ENCODE results near the gene GRAMD2B.
"Not testable (repeated sequence)": the region's sequence is repeated elsewhere in the genome, so short reads cannot be mapped to it uniquely, and the experiment has no call there.

The GRAMD2B gene

DNA sequence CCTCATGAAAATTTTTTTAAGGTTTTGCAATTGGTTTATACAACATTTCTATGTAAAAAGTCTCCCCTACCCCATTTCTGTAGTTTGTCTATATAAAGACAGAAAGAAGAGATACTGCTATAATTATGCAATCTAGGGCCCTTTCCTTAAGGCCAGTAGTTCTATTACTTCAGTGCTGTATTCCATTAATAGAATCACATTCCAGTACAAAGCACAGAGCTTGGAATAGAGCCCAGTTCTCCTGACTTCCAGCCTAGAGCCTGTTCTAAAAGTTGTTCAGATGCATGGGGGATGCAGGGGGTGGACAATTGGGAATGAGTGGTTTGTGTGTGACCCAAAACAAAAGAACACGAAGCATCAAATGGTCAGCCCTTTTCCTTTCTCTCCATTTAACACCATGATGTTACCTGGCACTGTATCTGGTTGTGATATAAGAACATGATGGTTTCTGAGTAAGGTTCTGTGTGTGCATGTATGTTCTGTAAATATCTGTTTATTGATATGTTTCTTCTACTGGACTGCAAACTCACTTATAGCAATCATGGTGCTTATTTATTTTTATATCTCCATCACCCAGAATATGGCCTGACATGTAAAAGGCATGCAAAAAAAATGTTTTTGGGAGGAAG, 8.2 kb upstream of the GRAMD2B start:
- DNase-seq: no peak

DNA sequence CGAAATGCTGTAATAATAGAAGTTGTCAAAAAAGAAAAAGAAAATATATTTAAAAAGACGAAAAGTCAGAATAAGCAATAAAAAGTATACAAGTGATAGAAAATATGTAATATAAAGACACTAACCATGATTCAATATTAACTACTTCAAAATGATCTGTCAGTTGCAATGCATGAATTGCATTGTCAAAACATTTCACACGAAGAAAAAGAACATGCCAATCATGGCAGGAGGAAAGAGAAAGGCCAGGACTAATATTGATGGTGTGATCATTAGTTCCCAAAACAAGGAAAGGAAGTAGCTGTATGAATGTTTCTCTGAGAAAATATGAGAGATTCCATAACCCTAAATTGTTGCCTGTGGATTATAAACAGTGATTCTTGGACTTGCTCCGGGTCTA, 7.4 kb upstream of the GRAMD2B start:
- DNase-seq: no peak

- no peak for DNase-seq
Observed at GRCh38 chr5:126416266-126416925, 6.8 kb upstream of the GRAMD2B start.

DNA sequence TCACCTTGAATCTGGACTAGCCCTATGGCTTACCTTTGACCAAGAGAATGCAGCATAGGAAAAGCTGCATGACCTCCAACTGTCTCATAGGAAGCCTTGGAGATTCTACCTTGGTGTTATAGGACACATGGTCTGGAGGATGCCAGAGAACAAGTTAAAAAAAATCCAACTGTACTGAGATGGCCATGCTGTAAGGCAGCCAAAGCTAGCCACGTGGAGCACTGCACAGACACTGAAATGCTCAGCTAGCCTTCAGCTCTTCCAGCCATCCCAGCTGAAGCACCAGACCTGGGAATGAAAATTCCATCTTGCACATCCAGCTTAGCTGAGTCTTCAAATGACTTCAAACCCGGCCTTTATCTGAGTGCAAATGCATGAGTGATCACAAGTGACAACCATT, 6.0 kb upstream of the GRAMD2B start:
- no peak for DNase-seq

DNA sequence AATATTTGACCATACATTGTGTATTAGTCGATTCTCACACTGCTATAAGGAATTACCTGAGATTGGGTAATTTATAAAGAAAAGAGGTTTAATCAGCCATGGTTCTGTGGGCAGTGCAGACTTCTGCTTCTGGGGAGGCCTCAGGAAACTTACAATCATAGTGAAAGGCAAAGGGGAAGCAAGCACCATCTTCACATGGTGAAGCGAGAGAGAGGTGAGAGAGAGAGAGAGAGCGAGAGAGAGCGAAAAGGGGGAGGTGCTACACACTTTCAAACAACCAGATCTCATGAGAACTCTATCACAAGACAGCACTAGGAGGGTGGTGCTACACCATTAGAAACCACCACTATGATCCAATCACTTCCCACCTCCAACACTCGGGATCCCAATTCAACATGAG, 4.1 kb upstream of the GRAMD2B start:
- peak in 1 of 5 experiments; percentile 47 for DNase-seq

GRCh38 chr5:126428421-126428820, 5.2 kb downstream of the GRAMD2B start:
- DNase-seq: no peak

- no peak for DNase-seq
Observed at GRCh38 chr5:126430631-126431030, 7.4 kb downstream of the GRAMD2B start.

DNA sequence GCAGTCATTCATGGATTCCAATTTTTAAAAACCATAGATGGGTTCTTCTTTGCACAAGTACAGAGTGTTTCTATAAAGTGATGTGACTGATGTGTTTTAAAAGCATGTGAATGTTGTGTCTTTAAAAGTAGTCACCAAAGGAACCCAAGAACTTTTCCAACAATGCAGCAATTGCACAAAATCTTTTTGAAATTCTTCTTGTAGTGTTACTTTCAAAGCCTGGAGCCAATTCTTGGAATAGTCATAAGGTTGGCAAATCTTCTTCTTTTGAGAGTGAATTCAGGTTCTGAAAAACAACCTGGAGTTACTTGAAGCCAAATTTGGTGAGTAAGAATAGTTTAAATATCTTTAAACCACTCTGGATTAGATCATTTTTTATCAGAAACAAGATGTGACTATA, 10.5 kb downstream of the GRAMD2B start:
- DNase-seq: no peak

DNA sequence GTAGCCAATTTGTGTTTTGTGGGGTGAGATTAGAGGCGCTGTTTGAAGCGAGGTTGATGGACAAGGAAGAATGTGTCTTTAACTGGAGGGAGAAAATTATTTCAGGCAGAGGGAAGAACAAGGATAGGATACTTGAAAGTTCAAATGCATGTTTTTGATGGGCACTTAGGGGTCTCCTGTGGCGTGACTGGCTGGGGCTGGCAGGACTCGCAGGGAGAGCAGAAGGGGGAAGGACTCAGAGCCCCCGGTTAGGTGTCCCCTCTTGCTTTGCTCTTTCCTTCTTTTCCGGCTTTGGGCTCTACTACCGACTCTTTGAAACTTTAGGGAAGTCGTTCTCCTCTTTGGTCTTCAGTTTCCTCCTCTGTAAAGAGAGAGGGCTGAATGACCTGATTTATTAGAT, 12.1 kb downstream of the GRAMD2B start:
- DNase-seq: no peak

DNA sequence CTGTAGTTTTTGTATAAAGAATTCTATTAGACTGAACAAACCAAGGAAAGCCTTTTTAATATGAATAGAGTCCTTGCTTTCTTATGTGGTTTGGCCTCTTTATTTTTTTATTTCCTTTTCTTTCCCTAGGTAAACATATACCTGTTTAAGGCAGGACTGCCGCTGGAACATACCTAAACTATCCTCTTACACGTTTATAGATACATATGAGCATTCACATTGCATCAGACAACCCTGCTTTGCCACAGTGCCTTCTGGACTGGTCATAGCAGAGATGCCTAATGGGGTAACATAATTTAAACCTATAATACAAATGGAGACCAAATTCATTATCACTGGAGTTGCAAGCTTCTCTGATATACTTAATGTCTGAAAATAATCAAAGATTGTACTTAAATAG, 12.5 kb downstream of the GRAMD2B start:
- no peak for DNase-seq

- DNase-seq: no peak
Observed at GRCh38 chr5:126437721-126438120, 14.5 kb downstream of the GRAMD2B start.

- DNase-seq: peak in 1 of 5 experiments; percentile 47
Observed at GRCh38 chr5:126438267-126438666, 15.1 kb downstream of the GRAMD2B start.

DNA sequence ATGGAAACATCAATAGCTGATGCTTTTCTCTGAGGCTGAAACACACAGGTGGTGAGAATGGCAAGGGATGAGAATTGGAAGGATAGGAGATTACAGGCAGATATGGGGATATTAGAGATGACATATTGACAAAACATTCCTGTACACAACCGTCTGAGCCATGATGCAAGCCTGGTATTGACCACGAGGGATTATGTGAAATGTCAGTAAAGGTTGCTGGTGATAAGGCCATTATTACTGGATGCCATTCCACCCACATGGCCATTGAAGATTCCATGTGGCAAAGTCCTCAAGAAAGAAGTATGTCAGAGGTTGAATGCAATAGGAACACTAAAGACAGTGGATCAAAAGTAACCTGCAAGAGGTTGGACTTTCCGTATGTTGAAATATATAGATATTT, 15.7 kb downstream of the GRAMD2B start:
- DNase-seq: no peak

- DNase-seq: not testable (repeated sequence)
Observed at GRCh38 chr5:126439724-126440123, 16.5 kb downstream of the GRAMD2B start.

GRCh38 chr5:126441230-126441629, 18.0 kb downstream of the GRAMD2B start:
- no peak for DNase-seq

DNA sequence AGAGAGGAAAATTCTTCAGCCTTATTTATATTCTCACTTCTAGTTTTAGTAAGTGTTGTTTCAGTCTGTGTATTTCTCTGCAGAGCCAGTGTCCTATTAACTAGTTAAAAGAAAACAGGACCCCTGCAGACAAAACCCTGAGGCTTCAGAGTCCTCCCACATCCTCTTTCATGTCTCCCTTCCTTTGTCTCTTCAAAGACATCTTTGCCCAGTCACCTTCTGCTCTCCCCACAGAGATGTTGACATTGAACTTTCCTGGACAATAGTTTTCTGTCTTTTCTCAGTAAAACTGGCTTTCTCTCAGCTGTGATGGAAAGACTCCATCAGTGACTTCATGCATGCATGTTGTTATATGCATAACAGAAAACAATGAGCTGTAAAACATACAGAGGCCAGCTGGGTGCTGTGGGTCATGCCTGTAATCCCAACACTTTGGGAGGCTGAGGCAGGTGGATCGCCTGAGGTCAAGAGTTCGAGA, 20.2 kb downstream of the GRAMD2B start:
- no peak for DNase-seq

GRCh38 chr5:126444137-126444536, 20.9 kb downstream of the GRAMD2B start:
- DNase-seq: no peak

DNA sequence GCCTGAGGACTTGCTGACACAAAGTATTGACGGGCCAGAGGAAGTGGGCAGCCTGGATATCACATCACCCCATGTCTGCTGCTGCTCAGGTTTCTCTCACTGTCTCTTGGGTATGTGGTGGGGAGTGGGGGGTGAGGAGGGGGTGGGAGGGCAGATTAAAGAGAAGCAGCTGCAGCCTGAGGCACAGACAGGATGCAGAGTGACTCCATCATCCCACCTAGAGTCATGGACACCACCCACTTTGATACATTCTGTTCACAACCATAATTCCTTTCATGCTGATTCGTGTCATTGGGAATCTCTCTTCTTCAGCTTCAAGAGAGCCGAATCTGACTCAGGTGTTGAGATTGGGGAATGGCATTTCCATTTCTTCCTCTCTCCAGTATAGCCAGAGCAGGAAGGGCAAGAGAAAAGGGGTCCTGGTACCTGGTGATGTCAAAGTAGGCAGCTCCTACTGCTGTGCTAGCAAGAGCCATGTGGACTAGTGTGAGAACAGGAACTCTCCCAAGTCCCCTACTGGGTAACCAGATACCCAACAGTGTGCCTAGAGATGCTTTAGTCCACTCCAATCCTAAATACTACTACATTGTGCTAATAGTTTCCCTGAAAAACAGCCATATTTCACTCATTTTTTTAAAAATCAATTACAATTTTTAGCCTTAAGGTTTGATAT, 22.4 kb downstream of the GRAMD2B start:
- peak in 1 of 5 experiments; percentile 66 for DNase-seq

DNA sequence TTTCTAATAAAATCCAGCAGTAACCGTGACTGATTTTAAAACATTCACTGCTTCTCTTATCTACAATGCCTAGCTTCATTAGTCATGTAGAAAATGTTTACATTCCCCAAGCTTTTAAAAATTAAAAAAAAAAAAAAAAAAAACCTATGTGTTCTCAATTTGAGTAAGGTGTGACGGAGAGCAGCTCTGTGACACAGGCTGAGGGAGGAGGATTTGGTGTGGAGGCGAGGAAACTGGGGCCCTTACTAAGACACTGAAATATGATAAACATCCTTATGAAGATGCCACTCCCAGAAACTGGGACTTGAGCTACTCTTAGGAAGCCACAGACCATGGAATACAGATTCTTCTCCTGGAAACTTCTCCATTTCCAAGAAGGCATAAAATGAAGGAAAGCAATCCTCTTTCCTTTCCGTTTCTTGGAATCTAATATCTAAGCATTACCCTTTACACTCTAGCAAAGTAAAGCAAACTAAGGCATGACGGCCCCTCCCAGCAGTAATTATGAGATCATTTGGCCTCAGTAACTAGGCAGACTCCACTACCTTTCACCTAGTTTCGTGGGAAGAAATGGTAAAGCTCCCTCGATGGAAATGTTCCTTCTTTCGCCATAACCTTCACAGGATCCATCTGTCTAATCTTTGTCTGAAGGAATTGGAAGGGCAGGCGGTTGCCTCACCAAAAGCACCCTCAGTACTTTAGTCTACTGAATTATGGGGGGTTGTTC, 23.5 kb downstream of the GRAMD2B start:
- peak in 2 of 5 experiments; percentile 32 to 91 for DNase-seq

DNA sequence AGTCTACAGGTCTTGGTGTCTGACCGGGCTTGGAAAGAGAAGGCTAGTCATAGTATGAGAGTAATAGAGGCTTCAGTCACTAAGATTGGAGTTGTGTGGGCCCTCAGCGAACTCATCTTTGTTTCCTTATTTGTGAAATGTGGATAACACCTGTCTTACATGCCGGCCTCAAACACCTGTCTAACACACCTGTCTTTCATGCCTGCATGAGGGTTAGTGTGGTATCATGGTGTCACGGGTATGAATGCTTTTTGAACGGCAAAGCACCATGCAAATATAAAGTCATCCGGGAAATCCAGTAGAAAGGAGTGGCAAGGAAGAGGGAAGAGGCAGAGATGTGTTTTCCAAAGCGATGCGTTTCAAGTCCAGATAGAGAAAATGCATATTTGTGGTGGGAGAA, 25.5 kb downstream of the GRAMD2B start:
- DNase-seq: no peak

DNA sequence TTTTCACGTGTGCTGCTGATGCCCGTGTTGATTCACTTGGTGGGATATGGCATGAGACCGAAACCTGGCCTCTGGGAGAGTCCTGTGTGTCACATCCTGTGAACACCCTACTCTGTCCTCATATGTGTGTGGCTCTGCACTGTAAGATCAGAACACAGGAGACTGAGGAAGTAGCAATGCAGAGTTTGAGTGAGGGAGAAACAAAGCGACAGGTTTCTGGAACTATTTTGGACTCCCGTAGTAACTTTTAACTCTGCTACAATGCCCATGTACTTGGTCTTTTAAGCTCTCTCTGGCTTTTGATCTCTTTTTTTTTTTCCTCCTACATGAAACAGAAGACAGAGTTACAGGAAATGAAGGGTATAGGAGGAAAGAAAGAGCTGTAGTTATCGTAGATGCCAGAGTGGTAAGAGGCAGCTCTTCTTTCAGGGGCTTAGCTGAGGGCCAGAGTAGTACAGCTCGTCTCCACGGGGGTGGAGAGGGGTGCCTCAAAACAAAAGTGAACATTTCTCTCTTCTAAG, 26.6 kb downstream of the GRAMD2B start:
- DNase-seq: peak in 4 of 5 experiments; percentile 19 to 89 (median 34)

DNA sequence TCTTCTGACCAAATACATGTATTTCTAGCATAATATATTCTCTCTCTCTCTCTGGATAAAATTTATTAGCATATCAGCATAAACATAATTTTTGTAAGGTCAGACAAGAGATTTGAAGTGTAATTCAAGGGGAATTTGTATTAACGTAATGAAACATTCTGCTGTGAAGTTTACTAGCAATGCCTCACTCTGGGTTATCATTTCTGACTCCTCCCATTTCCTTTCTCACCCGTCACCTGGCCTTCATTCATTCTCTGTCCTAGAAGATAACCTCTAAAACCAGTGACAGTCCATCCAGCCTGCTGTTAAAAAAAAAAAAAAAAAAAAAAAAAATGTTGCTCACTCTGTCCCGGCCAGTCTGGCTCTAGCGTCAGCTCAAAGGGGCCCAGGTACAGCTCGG, 27.1 kb downstream of the GRAMD2B start:
- peak in 2 of 5 experiments; percentile 30 to 78 for DNase-seq

GRCh38 chr5:126450907-126451306, 27.7 kb downstream of the GRAMD2B start:
- no peak for DNase-seq

Measured in T-helper 2 cell (primary cell).